H1 (cell line): ENCODE measurements around the gene VPS13C. TPM values are rescaled to one million over a fixed set of nuclear protein-coding genes. Genes with fewer than 3 reads are reported as not detected.

Experiments
- CHD1 ChIP-seq: IDR thresholded peaks from 2 replicates; pipeline ENCODE4 v1.6.1; 2012; ENCODE audit warnings: low read depth, low read length, improper control_type of control experiment
- EGR1 ChIP-seq: IDR thresholded peaks from 2 replicates; pipeline ENCODE4 v1.6.1; 2011; ENCODE audit warnings: low read depth, low read length, borderline replicate concordance
- NANOG ChIP-seq: IDR thresholded peaks from 2 replicates; pipeline ENCODE4 v1.6.1; 2011; ENCODE audit warnings: low read length, low read depth, mild to moderate bottlenecking, inconsistent platforms; ENCODE audit not compliant: insufficient read depth, poor library complexity, severe bottlenecking
- YY1 ChIP-seq: IDR thresholded peaks from 2 replicates; pipeline ENCODE4 v1.6.1; 2011; ENCODE audit warnings: low read depth, mild to moderate bottlenecking, low read length
- polyA plus RNA-seq, 7 experiments: library from polyadenylated mRNA; depleted of rRNA in 3 of 7; stranded (reverse) in 5 of 7; unstranded in 2 of 7; fragments of >200 nt in 5 of 7; fragments of 200-250 nt in 2 of 7; gene quantifications; 1 replicate in 5 of 7; 2 replicates in 1 of 7; 4 replicates in 1 of 7; pipeline versions ENCODE4 v1.2.1 to v1.2.3, GENCODE V29; 2011 to 2013; ENCODE audit warnings: missing spikeins in 2 of 7, mixed read lengths in 2 of 7
- total RNA-seq: library from RNA; stranded (reverse); fragmentation: NEBNext Ultra II Directional; extraction: Animal tissue kit (Norgen Biotek cat#: 25700); gene quantifications from 2 replicates; pipeline ENCODE4 v1.2.1, GENCODE V29; 2021

VPS13C gene
- total and polyA plus RNA-seq, 2 of the 8 experiments (the other 6 are each of a cell fraction or from before 2014, with no cell fraction given) = 4.8 to 18.8 TPM

- TF ChIP-seq CHD1 = no peak
- no peak for TF ChIP-seq YY1
- TF ChIP-seq EGR1 = no peak
- no peak for TF ChIP-seq NANOG
- TF ChIP-seq, all 59 proteins: peak for 0
Observed at GRCh38 chr15:61936528-61937195, 123.6 kb downstream of the VPS13C start (continued).
